HepG2 (cell line): Measurements from ENCODE around the gene EMILIN1. TPM values are rescaled to one million over a fixed set of nuclear protein-coding genes. Genes with fewer than 3 reads are reported as not detected.

ENCODE experiments used
- CEBPB ChIP-seq: IDR thresholded peaks from 2 replicates; pipeline ENCODE4 v1.6.1; 2011; ENCODE audit warnings: low read depth, low read length, improper control_type of control experiment, borderline replicate concordance
- CENPX ChIP-seq: sonication (generic); formaldehyde crosslinking; IDR thresholded peaks from 2 replicates; pipeline ENCODE4 v1.9.0; 2021; ENCODE audit warnings: mild to moderate bottlenecking, missing genetic modification reagents, moderate library complexity
- DPF2 ChIP-seq: sonication (generic); formaldehyde crosslinking; IDR thresholded peaks from 2 replicates; pipeline ENCODE4 v1.4.0; 2020; ENCODE audit warnings: mild to moderate bottlenecking, low read depth, missing genetic modification reagents, borderline replicate concordance
- DR1 ChIP-seq: sonication (generic); formaldehyde crosslinking; IDR thresholded peaks from 2 replicates; pipeline ENCODE4 v1.8.0; 2021; ENCODE audit warnings: mild to moderate bottlenecking, missing genetic modification reagents, inconsistent platforms
- GABPA ChIP-seq, 2 experiments: IDR thresholded peaks; 2 replicates each; pipeline ENCODE4 v1.6.1; 2011 to 2016; ENCODE audit warnings: low read depth in 2 of 2, low read length in 1 of 2, missing biosample characterization in 1 of 2, missing genetic modification characterization in 1 of 2
- HMG20B ChIP-seq: conservative IDR thresholded peaks from 2 replicates; pipeline ENCODE4 v1.6.1; 2016; ENCODE audit warnings: missing genetic modification reagents, missing compliant biosample characterization
- NFIB ChIP-seq: sonication (generic); formaldehyde crosslinking; IDR thresholded peaks from 2 replicates; pipeline ENCODE4 v1.9.0; 2021; ENCODE audit warnings: missing genetic modification reagents, mild to moderate bottlenecking, borderline replicate concordance
- NPAS2 ChIP-seq: sonication (generic); formaldehyde crosslinking; IDR thresholded peaks from 2 replicates; pipeline ENCODE4 v1.8.0; 2022; ENCODE audit warnings: mild to moderate bottlenecking, missing genetic modification reagents, borderline replicate concordance
- NR3C1 ChIP-seq: sonication (generic); formaldehyde crosslinking; IDR thresholded peaks from 2 replicates; pipeline ENCODE4 v1.4.0; 2020; ENCODE audit warnings: missing genetic modification reagents
- PITX1 ChIP-seq: sonication (generic); formaldehyde crosslinking; IDR thresholded peaks from 2 replicates; pipeline ENCODE4 v1.5.1; 2020; ENCODE audit warnings: mild to moderate bottlenecking, missing genetic modification reagents
- SALL1 ChIP-seq: sonication (generic); formaldehyde crosslinking; IDR thresholded peaks from 2 replicates; pipeline ENCODE4 v1.8.0; 2022; ENCODE audit warnings: mild to moderate bottlenecking, missing genetic modification reagents
- SIN3B ChIP-seq: fragments of 150-350 bp; IDR thresholded peaks from 2 replicates; pipeline ENCODE4 v1.6.1; 2014; ENCODE audit warnings: low read length
- SMYD3 ChIP-seq: sonication (generic); formaldehyde crosslinking; IDR thresholded peaks from 2 replicates; pipeline ENCODE4 v1.8.1; 2023; ENCODE audit warnings: mild to moderate bottlenecking, missing genetic modification reagents
- SNAI1 ChIP-seq: sonication (generic); formaldehyde crosslinking; IDR thresholded peaks from 2 replicates; pipeline ENCODE4 v1.5.0; 2020; ENCODE audit warnings: mild to moderate bottlenecking, missing genetic modification reagents, borderline replicate concordance
- STAG1 ChIP-seq: sonication (generic); formaldehyde crosslinking; IDR thresholded peaks from 2 replicates; pipeline ENCODE4 v1.4.0; 2020; ENCODE audit warnings: missing genetic modification reagents
- TSC22D2 ChIP-seq: sonication (generic); formaldehyde crosslinking; IDR thresholded peaks from 2 replicates; pipeline ENCODE4 v1.5.1; 2020; ENCODE audit warnings: missing genetic modification reagents, mild to moderate bottlenecking, borderline replicate concordance
- ZFP36 ChIP-seq: fragments of 150-350 bp; IDR thresholded peaks from 2 replicates; pipeline ENCODE4 v1.6.1; 2018; ENCODE audit warnings: borderline replicate concordance, low read length, low read depth; ENCODE audit not compliant: partially characterized antibody
- ZFY ChIP-seq: sonication (generic); formaldehyde crosslinking; IDR thresholded peaks from 2 replicates; pipeline ENCODE4 v1.4.0; 2020; ENCODE audit warnings: missing genetic modification reagents
- ZFYVE20 ChIP-seq: sonication (generic); formaldehyde crosslinking; IDR thresholded peaks from 2 replicates; pipeline ENCODE4 v1.8.0; 2023; ENCODE audit warnings: low read depth, mild to moderate bottlenecking, moderate library complexity, missing genetic modification reagents, borderline replicate concordance
- ZKSCAN1 ChIP-seq: fragments of 150-350 bp; IDR thresholded peaks from 2 replicates; pipeline ENCODE4 v1.6.1; 2014; ENCODE audit warnings: low read length
- ZNF143 ChIP-seq: sonication (generic); formaldehyde crosslinking; IDR thresholded peaks from 2 replicates; pipeline ENCODE4 v1.4.0; 2020; ENCODE audit warnings: missing genetic modification reagents
- ZNF274 ChIP-seq: sonication (generic); formaldehyde crosslinking; IDR thresholded peaks from 2 replicates; pipeline ENCODE4 v1.5.1; 2020; ENCODE audit warnings: mild to moderate bottlenecking, missing genetic modification reagents
- ZNF329 ChIP-seq: sonication (generic); formaldehyde crosslinking; IDR thresholded peaks from 2 replicates; pipeline ENCODE4 v1.9.0; 2021; ENCODE audit warnings: low read depth, mild to moderate bottlenecking, missing genetic modification reagents
- ZNF547 ChIP-seq: sonication (generic); formaldehyde crosslinking; IDR thresholded peaks from 2 replicates; pipeline ENCODE4 v1.5.1; 2020; ENCODE audit warnings: mild to moderate bottlenecking, missing genetic modification reagents
- ZNF672 ChIP-seq: sonication (generic); formaldehyde crosslinking; IDR thresholded peaks from 2 replicates; pipeline ENCODE4 v1.8.1; 2022; ENCODE audit warnings: missing genetic modification reagents
- ZNF713 ChIP-seq: sonication (generic); formaldehyde crosslinking; IDR thresholded peaks from 2 replicates; pipeline ENCODE4 v1.4.0; 2020; ENCODE audit warnings: mild to moderate bottlenecking, missing genetic modification reagents
- ZSCAN22 ChIP-seq: sonication (generic); formaldehyde crosslinking; IDR thresholded peaks from 2 replicates; pipeline ENCODE4 v1.4.0; 2020; ENCODE audit warnings: mild to moderate bottlenecking, missing genetic modification reagents
- polyA plus RNA-seq, 8 experiments: library from polyadenylated mRNA; depleted of rRNA in 3 of 8; stranded (reverse) in 7 of 8; unstranded in 1 of 8; fragments of >200 nt; fragmentation: Illumina TruSeq in 4 of 8; extraction: Trizol in 4 of 8; gene quantifications; 2 replicates each; pipeline versions ENCODE4 v1.2.1 to v1.2.3, GENCODE V29; 2011 to 2016; ENCODE audit warnings: low read depth in 4 of 8, missing spikeins in 1 of 8, mixed read lengths in 1 of 8; ENCODE audit not compliant: insufficient read depth in 1 of 8
- total RNA-seq, 5 experiments: library from RNA; depleted of rRNA; stranded (reverse); fragments of >200 nt; fragmentation: Illumina TruSeq; extraction: Trizol; gene quantifications; 2 replicates each; pipeline ENCODE4 v1.2.3, GENCODE V29; 2016; ENCODE audit warnings: low read depth in 1 of 5
- TF ChIP-seq, protein P1 (sequence below): IDR thresholded peaks from 2 replicates; pipeline ENCODE4 v1.6.1; 2016; ENCODE audit warnings: low read depth, borderline replicate concordance
- TF ChIP-seq, protein P2 (sequence below): sonication (generic); formaldehyde crosslinking; IDR thresholded peaks from 2 replicates; pipeline ENCODE4 v1.9.0; 2021; ENCODE audit warnings: missing genetic modification reagents, mild to moderate bottlenecking, borderline replicate concordance
- TF ChIP-seq, protein P3 (sequence below): sonication (generic); formaldehyde crosslinking; IDR thresholded peaks from 2 replicates; pipeline ENCODE4 v1.5.0; 2020; ENCODE audit warnings: mild to moderate bottlenecking, low read depth, missing genetic modification reagents, borderline replicate concordance
- TF ChIP-seq, protein P4 (sequence below): sonication (generic); formaldehyde crosslinking; IDR thresholded peaks from 2 replicates; pipeline ENCODE4 v1.5.1; 2020; ENCODE audit warnings: missing genetic modification reagents, mild to moderate bottlenecking, borderline replicate concordance

The EMILIN1 gene
- total and polyA plus RNA-seq, 2 of the 13 experiments (the other 11 are each of a cell fraction or from before 2014, with no cell fraction given) = 8.1 to 9.7 TPM

DNA sequence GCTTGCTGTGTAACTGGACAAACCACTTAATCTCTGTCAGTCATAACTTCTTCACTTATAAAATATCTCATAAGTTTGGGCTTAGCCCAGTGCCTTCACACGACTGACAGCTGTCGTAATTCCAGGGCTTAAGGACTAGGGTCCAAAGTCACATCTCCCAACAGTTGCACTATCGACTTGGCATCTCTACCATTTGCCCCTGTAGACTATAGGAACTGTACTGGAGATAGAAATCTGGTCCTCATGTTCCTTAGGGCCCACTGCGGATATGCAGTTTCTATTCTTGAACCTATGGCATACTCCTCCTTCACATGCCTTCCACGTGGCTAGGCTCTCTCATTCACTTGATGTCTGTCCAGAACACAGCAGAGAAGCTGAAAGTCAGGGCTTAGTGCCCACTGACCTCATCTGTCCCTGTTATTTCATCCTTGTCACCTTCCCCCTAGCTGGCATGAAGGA is 47.9 kb downstream of the EMILIN1 start (continued):
- TF ChIP-seq ZNF547 (CRISPR knock-in tag) (no peak), CENPX (CRISPR knock-in tag) (no peak), ZNF329 (CRISPR knock-in tag) (no peak), DPF2 (CRISPR knock-in tag) (no peak), TSC22D2 (CRISPR knock-in tag) (no peak), DR1 (no peak), NPAS2 (CRISPR knock-in tag) (no peak), ZNF672 (CRISPR knock-in tag) (no peak), NR3C1 (CRISPR knock-in tag) (no peak), ZKSCAN1 (no peak), SALL1 (peak; percentile 48), SNAI1 (CRISPR knock-in tag) (no peak), ZNF713 (CRISPR knock-in tag) (no peak), NFIB (no peak), STAG1 (no peak), ZFY (peak; percentile 30; the same call in 1 of the 2 replicates), ZFYVE20 (CRISPR knock-in tag) (no peak), ZSCAN22 (no peak), GABPA (IDR thresholded peaks at IDR 0.05; ENCODE audit: low read depth, low read length) (no peak), GABPA (CRISPR knock-in tag; IDR thresholded peaks at IDR 0.05; ENCODE audit: low read depth) (no peak), SMYD3 (no peak), CEBPB (peak; percentile 40; the same call in 1 of the 2 replicates), HMG20B (CRISPR knock-in tag) (no peak), ZNF143 (CRISPR knock-in tag) (no peak), PITX1 (CRISPR knock-in tag) (peak; percentile 15; the same call in 1 of the 2 replicates), ZFP36 (no peak), ZNF274 (CRISPR knock-in tag) (no peak), SIN3B (no peak)
- TF ChIP-seq, protein P1, sequence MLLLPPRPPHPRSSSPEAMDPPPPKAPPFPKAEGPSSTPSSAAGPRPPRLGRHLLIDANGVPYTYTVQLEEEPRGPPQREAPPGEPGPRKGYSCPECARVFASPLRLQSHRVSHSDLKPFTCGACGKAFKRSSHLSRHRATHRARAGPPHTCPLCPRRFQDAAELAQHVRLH (CRISPR knock-in tag) = no peak; the same call in 1 of the 2 replicates
- TF ChIP-seq, protein P2, sequence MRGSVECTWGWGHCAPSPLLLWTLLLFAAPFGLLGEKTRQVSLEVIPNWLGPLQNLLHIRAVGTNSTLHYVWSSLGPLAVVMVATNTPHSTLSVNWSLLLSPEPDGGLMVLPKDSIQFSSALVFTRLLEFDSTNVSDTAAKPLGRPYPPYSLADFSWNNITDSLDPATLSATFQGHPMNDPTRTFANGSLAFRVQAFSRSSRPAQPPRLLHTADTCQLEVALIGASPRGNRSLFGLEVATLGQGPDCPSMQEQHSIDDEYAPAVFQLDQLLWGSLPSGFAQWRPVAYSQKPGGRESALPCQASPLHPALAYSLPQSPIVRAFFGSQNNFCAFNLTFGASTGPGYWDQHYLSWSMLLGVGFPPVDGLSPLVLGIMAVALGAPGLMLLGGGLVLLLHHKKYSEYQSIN = no peak
- TF ChIP-seq, protein P3, sequence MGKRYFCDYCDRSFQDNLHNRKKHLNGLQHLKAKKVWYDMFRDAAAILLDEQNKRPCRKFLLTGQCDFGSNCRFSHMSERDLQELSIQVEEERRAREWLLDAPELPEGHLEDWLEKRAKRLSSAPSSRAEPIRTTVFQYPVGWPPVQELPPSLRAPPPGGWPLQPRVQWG (CRISPR knock-in tag) = no peak
- TF ChIP-seq, protein P4, sequence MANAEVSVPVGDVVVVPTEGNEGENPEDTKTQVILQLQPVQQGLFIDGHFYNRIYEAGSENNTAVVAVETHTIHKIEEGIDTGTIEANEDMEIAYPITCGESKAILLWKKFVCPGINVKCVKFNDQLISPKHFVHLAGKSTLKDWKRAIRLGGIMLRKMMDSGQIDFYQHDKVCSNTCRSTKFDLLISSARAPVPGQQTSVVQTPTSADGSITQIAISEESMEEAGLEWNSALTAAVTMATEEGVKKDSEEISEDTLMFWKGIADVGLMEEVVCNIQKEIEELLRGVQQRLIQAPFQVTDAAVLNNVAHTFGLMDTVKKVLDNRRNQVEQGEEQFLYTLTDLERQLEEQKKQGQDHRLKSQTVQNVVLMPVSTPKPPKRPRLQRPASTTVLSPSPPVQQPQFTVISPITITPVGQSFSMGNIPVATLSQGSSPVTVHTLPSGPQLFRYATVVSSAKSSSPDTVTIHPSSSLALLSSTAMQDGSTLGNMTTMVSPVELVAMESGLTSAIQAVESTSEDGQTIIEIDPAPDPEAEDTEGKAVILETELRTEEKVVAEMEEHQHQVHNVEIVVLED = no peak
